ENCODE data around the gene DSCAM.

The DSCAM gene

DNA sequence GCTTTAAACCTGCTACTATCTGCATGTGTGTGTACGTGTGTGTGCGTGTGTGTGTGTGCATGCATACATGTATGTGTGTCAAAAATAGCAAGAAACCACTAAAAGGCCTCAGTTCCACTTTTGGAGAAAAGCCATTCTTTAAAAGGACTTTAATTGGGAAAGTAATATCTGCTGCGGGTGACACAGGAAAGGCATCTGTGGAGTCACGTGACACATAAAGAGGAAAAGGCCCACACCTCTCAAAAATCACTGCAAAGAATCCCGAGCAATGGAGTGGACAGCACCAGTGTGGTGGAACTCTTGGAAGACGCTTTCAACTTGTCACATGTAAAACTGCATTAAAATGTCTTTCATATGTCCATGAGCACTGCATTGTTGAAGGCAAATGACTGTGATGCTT is 63.6 kb downstream of the DSCAM start:
- no peak for DNase-seq

DNA sequence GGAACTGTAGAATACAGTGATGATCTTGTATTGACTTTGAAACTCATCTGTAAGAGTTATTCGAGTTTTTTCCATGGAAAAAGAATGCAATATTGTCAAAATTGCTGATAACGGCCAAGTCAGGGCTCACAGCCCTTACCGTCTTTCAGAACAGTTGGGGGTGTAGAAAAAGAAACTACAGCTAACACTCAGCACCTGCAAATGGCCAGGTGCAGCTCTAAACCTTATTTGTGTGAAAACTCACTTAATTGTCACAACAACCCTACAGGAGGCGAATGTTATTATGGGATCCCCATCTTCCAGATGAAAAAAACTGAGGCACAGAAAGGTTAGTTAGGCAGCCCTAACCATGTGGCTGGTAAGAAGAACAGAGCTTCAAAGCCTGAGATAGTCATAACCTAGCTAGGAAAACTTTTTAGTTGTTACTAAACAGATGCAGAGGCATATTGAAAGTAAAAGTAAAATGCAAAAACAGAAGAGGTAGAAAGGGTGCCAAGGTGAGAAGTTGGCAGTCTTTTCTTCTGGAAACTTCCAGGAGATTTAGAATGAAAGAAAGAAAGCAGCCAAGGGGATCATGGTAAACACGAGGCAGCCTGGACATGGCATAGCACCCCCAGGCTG is 76.4 kb downstream of the DSCAM start:
- no peak for DNase-seq

DNA sequence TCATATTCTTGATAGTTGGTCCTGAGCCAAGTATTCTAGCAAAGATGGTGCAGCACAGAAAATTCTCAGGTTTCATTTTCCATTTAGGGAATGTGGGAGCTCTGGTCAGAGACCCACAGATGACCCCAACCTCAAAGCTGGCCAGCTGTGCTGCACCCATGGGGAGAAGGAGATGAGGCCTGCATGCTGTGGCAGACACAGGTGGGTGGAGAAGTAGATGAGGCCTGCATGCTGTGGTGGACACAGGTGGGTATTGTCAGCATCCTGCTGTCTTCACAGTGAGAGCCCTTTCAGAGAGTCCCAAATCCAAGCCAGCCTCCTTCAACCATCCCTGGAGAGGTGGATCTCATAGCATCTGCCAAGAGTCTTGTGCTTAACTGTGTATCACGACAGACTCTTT is 77.7 kb downstream of the DSCAM start:
- DNase-seq: no peak

DNA sequence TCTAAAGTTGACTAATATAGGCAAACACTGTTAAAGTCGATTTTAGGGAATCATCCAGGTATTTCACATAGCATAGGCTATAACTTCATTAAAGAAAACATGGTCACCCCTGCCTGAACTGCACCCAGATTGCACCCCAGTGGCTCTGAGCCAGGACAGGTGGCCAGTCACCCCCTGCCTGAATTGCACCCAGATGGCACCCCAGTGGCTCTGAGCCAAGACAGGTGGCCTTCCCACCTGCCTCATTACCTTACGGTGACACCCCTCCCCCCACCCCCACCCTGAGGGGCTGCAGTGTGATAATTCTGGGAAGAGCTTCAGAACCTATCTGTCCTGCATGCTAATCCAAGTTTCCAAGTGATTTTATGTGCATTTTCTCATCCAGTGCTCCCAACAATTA is 78.9 kb downstream of the DSCAM start:
- DNase-seq: no peak

DNA sequence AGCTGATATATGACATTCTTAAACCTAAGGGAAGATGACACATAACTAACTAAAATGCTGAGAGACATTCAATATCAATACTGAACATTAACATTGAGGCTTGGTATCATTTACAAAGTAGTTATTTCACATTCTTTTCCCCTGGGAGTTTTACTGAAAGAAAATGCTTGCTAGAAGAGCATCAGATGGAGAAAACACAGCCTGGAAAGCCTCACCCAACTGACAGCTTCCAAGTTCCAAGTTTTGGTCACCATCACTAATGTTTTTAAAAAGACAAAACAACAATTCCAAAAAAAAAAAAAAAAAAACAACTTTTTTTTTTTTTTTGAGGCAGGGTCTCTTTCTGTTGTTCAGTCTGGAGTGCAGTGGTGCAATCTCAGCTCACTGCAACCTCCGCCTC is 80.6 kb downstream of the DSCAM start:
- DNase-seq: no peak

DNA sequence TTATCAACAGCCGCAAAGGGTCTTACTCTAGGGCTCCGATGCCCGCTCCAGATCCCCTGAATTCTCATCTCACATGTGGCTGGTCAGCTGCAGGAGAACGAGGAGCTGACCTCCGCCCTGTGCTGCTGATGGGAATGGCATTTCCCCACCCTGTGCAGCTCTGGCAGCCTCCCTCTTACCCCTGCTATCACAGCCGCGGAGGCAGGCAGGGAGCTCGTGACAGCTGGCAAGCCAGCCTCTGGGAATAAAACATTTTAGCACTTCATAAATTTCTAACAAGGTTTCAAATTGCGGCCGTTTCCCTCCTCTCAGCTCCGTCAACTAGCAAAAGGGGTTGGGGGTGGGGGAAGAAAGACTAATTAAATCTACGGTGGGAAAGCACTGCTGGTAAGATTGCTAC is 81.1 kb downstream of the DSCAM start:
- DNase-seq: peak in 5 of 58 donors; percentile 2 to 6 (median 4)

DNA sequence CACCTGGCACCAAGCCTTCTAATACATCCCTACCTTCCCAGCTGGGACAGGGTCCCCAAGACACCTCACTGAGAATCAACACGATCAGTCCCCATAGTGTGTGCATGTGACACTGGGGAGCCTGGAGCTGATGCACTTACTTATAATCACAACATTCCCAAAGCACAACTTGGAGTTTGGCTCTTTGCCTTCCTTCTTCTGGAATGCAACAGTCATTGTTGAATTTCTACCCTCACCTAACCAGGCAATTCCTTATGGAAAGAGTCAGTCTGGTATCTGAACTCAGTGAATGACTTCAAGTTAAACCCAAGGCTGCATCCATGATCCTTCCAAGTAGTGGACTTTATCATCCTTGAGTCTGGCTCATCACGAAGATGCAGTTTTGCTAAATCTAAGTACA is 86.1 kb downstream of the DSCAM start:
- DNase-seq: no peak

DNA sequence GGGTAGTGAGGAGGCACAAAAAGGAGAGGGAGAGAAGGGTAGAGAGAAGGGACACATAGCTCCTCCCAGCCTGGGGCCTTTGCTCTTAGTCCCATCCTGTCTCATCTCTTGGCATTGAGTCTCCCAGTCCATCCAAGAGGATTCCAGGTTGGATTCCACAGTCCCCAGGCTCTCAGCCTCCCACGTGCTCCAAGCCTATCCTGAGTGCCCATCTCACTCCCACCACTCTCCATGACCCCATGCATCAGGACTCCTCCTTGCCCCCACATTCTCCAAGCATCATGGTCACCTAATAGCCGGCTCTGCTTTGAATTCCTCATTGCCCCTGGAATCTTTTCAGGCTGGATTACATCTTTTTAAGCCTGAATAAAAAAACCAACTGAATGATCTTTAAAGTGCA is 87.9 kb downstream of the DSCAM start:
- DNase-seq: no peak

DNA sequence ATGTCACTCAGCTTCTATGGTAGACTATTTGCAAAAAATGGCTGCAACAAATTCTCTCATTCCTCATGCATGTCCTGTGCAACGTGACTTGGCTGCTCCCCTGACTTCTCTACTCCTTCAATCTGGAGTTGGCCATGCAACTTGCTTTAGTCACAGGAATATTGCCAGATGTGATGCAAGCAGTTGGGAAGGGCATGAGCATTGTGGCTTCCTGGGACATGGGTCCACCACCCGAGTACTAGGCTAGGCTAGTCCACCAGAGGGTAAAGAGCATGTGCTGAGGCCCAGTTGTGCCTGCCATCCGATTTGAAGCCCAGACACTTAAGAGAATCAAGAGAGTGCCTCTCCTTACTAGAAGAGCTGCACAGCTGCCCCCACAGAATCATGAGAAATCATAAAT is 89.6 kb downstream of the DSCAM start:
- no peak for DNase-seq

DNA sequence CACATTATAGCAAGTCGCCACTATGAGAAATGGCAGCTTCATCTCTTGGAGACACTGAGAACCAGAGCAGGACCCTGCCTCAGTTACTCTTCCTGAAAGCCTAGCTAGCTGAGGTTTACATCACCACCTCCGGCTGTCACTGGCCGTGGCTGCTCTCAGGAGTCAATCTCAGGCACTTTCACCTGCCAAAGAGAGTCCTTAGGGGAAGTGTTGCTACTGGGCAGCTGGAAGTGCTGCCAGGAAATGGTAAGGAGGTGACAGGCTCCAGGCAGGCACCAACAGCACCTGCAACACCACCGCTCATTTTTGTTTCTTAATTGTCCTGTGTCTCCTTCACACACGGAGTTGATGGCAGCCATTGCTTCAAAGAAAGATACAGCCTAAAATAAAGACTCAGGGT is 92.5 kb downstream of the DSCAM start:
- no peak for DNase-seq

DNA sequence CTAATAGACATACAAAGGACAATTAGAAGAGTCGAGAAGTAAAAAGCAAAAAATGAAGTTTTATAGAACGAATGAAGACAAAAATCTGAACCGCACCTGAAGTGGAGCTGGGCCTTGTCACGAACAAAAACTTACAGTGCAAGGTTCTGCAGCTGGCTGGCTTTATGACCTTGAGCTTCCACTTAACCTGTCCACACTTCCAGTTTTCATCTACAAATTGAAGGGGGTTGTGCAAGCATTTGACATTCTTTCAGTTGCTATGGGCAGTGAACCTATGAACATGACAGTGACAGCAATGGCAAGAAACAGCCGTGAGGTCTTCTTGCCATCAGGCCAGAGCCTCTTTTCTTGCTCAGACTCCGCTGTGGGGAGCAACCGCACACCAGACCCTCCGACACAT is 93.2 kb downstream of the DSCAM start:
- DNase-seq: no peak

DNA sequence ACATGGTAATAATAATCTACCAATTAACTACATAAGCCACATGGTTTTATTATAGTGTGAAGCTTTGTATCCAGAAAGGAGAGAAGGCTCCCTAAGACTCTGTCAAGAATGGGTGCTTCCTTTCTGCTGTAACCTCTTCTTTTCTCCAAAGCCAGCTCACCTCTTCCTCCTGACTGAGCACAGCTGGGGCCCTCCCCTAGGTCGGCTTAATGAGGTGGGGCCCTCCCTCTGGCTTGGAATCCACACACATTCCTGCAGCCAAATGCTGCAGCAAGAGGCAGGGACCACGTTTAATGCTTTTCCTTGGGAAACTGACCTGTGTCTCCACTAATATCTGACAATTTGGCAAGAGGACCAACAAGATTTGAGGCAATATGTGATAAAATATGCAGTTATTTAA is 94.8 kb downstream of the DSCAM start:
- DNase-seq: no peak

DNA sequence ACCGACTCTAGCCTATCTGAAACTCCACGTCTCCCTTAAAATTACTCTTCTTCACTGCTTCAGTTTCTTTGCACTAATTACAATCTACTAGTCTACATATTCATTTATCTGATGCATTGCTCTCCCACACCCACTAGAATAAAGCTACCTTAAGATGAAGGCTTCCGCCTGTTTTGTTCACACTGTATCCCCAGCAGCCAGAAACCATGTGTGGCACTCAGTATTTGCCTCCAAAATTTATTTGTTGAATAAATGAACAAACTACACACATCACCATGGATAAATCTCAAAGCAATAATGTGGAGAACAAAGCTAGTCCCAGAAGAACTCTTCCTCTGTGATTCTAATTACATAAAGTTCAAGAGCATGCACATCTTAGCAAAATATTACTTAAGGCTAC is 95.7 kb downstream of the DSCAM start:
- DNase-seq: no peak

DNA sequence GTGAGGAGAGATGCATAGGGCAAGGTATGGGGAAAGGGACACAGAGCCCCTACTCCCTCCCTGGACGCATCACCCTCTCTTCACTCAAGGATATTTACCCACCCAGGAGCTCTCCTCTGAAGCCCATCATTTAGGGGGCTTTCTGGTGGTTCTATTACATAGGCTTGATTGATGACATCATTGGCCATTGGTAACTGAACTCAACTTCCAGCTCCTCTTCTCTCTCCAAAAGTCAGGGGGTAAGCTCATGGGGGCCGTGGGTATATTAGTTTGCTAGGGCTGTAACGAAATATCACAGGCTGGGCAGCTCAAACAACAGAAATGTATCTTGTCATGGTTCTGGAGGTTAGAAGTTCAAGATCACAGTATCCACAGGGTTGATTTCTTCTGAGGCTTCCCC is 110.8 kb downstream of the DSCAM start:
- DNase-seq: no peak

DNA sequence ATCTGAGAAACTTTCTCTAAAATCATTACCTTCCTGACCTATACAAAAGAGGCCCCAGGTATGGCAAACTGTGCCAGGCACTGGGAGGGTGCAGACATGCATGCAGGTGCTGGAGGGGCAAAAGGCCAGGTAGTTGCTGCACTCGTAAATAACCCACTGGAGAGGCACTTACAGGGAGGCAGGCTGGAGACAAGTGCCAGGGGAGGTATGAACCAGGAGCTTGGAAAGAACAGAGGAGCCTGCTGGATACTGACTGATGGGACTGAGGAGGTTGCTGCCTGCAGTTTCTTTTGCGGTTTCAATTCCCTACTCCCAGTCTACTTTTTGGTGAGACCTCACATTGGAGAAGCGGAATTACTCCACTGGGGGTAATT is 113.9 kb downstream of the DSCAM start:
- no peak for DNase-seq

DNA sequence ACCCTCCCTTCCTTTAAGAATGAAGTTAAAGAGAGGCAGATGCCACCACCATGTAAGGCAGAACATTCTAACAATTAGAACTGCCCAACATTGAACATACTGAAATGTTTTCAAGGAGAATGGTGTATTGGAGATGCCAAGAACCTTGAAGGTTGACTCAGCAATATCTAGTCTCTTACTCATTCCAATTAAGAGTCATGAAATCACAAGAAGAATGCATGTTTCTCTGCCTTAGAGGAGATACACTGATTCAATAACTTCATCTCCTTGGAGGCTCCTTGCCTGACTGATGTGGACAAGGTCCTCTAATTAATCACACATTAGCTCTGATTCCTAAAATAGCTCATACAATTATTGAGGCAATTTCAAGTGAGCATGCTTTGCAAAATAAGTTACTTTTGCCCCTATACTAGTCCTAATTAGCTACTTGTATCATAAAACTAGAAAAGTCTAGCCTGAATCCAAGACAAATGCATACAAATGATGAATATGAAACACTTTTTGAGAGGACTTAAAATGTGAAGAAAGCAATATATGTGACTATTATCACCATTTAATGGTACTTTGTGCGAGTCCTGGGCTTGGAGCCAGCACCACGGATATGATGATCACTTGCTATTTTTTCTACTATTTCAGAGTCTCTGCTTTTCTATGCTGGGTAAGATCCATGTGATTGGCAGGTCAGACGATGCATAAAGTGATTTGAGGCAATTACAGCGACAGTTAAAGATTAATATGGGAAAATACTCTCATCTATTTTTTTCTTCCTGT is 114.5 kb downstream of the DSCAM start:
- DNase-seq: no peak

DNA sequence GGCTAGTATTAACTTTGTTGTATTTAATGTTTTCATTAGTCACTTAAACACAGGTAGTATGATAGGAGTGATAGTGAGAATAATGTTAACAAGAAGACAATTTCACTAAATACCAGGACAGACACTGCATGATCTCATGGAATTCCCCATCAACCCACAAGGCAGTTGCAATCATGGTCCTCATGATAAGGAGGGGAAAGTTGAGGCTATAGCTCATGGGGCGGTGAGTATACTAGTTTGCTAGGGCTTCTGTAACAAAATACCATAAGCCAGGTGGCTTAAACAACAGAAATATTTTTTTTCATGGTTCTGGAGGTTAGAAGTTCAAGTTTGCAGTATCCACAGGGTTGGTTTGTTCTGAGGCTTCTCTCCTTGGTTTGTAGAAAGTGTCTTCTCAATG is 115.8 kb downstream of the DSCAM start:
- no peak for DNase-seq

DNA sequence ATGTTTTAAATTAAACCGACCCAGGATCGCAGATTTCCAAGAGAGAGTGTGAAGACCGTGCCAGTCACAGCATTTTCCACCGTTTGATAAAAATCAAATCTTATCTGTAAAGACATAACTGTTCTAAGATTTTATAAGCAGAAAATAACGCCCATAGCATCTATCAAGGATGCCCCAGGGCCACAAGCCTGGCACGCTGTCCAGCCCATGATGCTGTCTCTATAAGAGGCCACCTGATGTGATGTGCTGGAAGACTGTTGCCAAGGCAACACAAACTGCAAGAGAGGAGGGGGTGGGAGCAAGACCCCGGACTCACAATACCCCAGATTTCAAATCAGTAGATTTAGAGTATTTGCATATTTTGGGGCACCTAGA is 116.5 kb downstream of the DSCAM start:
- DNase-seq: no peak

DNA sequence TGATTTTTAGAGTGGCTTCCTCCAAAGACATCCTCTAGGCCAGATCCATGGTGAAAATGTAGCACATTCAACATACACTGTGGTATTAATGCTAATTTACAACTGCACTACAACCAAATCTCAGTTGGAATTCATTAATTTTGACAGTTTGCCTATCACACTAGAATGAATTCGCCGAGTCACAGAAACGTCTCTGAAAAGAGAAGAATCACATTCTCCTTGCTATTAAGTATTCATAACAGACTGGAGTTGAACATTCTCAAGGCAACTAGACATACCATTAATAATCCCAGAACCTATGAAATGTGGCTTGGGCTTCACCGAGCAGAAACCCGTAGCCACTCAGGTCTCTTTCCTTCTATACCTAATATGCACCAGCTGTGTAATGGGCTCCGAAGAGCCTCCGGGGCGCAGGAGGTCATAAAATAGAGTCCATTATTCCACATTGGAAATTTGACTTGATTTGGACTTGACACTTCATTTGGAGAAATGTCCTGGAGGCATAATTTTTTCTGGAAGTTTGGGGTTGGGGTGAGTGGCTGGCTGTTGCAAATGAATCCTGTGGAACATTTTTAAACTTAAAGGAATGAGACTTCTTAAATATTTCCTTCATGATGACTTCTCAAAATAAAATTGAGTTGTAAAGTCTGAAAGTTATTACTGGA is 117.1 kb downstream of the DSCAM start:
- DNase-seq: no peak

DNA sequence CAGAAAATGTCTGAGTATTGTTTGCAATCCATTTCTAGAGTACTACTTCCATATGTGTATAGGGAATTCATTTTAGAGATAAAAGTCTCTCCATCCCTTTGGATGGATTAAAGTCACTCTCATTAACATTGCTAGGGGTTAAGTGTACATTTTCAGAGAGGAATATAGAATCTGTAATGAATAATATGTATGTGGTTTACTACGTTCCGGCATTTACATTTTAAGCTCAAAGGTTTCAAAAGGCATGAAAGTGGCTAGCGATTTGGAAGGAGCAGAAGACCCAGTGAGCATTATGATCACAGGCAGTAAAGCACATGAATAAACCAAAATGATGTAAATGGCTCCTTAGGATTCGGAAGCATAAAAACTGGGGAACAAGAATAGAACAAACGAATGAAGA is 123.0 kb downstream of the DSCAM start:
- DNase-seq: no peak

DNA sequence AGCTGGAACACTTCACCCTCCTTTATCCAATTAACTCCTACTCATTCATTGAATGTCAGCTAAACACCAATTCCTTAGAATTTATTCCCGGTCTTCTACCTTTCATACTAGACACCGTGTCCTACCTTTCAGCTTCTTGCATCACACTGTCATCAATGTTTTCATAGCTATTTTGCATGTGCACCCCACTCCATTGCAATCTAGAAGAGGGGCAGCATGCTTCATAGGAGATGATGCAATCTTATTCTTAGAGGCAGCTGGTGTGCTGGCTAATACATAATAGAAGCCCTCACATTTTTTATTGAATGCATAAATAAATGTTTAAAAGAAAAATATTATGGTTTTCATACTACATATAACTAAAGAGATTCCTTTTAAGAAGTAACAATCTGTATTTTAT is 123.6 kb downstream of the DSCAM start:
- DNase-seq: no peak

DNA sequence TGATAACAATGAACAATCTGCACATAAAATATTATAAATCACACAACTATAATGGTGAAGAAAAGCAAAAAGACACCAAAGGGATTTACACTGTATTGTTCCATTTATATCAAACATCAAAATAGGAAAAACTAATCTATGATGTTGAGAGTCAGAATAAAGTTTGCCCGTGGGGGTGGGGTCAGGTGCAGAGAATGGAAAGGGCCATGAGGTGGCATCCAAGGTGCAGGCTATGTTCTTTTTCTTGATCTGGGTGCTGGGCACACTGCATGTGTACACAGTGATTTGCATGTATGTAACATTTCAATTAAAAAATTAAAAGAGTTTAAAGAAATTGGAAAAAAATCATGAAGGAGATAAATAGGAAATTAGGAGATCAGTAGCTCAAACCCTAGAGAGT is 127.3 kb downstream of the DSCAM start:
- no peak for DNase-seq

DNA sequence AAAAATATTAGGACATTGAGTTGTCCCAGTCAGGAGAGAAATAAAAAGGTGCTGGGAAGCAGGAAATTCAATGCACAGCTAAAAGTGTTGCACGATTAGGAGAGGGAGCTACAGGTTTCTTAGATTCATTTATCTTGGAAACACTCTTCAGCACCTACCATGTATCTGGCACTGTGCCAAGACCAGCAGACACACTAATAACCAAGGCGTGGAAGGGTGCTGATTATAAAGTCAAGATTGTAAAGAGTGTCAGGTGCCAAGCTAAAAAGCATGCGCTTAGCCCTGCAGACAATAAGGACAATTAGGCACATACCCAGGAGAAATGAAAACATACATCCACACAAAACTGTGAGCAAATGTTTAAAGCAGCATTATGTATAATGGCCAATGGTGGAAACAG is 129.9 kb downstream of the DSCAM start:
- DNase-seq: peak in 1 of 58 donors; percentile 1

Data from anterior cingulate cortex (tissue), 58 donors.